SU-DHL-6 (cell line): ENCODE results near the gene TAS1R2.

Experiments used
- H2AFZ ChIP-seq: fragments of 200-600 bp; sonication (generic); 2 replicates; pipeline ENCODE4 v1.6.1; 2014; ENCODE audit warnings: low read depth, mild to moderate bottlenecking, moderate library complexity, mixed read lengths, antibody characterized with exemption, low read length; ENCODE audit not compliant: severe bottlenecking
- H3F3A ChIP-seq: fragments of 200-600 bp; shearing (Covaris generic); 2 replicates; pipeline ENCODE4 v1.6.0; 2016; ENCODE audit warnings: antibody characterized with exemption, mild to moderate bottlenecking; ENCODE audit not compliant: insufficient read depth
- H3K27ac ChIP-seq: fragments of 200-600 bp; sonication (generic); 2 replicates; pipeline ENCODE4 v1.5.1; 2016; ENCODE audit warnings: low read depth, mild to moderate bottlenecking, low read length, moderate library complexity, mixed read lengths
- H3K27me3 ChIP-seq: fragments of 200-600 bp; sonication (generic), shearing (Covaris generic); 2 replicates; pipeline ENCODE4 v1.6.0; 2014; ENCODE audit warnings: mild to moderate bottlenecking, low read length
- H3K36me3 ChIP-seq: fragments of 200-600 bp; sonication (generic); 2 replicates; pipeline ENCODE4 v1.6.1; 2014; ENCODE audit warnings: mild to moderate bottlenecking, low read length, mixed read lengths
- H3K4me2 ChIP-seq: fragments of 300-600, 200-600 bp; shearing (Covaris generic), sonication (generic); 2 replicates; pipeline ENCODE4 v1.6.0; 2014; ENCODE audit warnings: low read length, low read depth, mild to moderate bottlenecking; ENCODE audit not compliant: poor library complexity, severe bottlenecking
- H3K4me3 ChIP-seq: fragments of 200-600 bp; sonication (generic); 2 replicates; pipeline ENCODE4 v1.5.1; 2014; ENCODE audit warnings: antibody characterized with exemption, low read length, mild to moderate bottlenecking, mixed read lengths; ENCODE audit not compliant: insufficient read depth, poor library complexity, severe bottlenecking
- H3K79me2 ChIP-seq: fragments of 200-600 bp; sonication (generic); 2 replicates; pipeline ENCODE4 v1.6.1; 2014; ENCODE audit warnings: mild to moderate bottlenecking, low read length, moderate library complexity; ENCODE audit not compliant: insufficient read depth
- H3K9ac ChIP-seq: fragments of 200-600 bp; sonication (generic); 2 replicates; pipeline ENCODE4 v1.7.0; 2014; ENCODE audit warnings: mild to moderate bottlenecking, low read length
- H3K9me2 ChIP-seq: fragments of 200-600 bp; sonication (generic); replicated peaks from 2 replicates; pipeline ENCODE4 v1.6.1; 2014; ENCODE audit warnings: low read length; ENCODE audit not compliant: insufficient read depth
- H3K9me3 ChIP-seq: fragments of 200-600 bp; sonication (generic); 2 replicates; pipeline ENCODE4 v1.6.1; 2014; ENCODE audit warnings: low read length, mixed read lengths; ENCODE audit not compliant: insufficient read depth
- H4K20me1 ChIP-seq: fragments of 200-600 bp; sonication (generic); 2 replicates; pipeline ENCODE4 v1.6.1; 2014; ENCODE audit warnings: low read depth, mild to moderate bottlenecking, antibody characterized with exemption, low read length, moderate library complexity, mixed read lengths
- EZH2phosphoT487 ChIP-seq: fragments of 200-600 bp; sonication (generic), shearing (Covaris generic); conservative IDR thresholded peaks from 2 replicates; pipeline ENCODE4 v1.6.1; 2018; ENCODE audit warnings: mild to moderate bottlenecking, antibody characterized with exemption, low read length, moderate library complexity, mixed read lengths
- TF ChIP-seq, protein P1 (sequence below): fragments of 200-600 bp; sonication (generic); IDR thresholded peaks from one replicate; pipeline ENCODE4 v1.5.1; 2017; ENCODE audit warnings: antibody characterized with exemption, mild to moderate bottlenecking, low read length, moderate library complexity; ENCODE audit not compliant: insufficient read depth, poor library complexity, severe bottlenecking

TAS1R2 gene

DNA sequence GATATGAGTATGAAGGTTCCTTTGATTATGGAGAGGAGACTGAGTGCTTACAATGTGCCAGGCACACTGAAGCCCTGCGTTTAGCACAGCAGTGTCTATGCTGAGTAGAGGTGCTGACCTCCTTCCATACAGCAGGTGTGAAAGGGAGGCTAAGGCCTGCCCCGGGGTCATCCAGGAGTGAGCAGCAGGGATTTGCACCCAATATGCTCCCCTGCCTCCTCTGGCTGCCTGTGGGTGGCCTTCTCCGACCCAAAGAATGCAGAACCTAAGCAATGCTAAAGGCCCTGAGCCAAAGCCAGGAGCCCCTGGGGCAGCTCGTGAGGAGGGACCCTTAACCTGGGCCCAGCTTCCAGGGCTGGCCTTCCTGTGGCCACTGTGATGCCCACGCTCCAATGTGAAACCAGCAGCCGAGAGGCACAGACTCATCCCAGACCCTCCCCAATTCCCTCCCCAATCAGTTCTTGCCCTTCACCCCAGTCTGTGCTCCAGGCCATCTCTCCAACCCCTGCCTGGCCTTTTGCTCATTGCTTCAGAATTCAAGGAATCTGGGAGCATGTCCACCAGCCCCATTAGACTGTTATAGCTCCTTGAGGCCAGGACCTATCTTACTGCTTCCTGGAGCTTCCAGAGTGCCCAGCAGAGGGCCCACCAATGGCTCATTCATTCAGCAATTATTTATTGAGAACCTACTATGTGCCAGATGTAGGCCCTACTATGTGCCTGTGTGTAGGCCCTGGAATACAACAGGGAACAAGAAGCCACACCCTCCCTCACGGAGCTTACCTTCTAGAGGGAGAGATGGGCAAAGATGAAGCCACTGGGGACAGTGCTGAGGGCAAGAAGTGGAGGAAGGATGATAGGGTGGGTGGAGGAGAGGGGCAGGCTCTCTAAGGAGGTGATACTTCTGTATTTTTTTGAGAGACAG, 53.3 kb downstream of the TAS1R2 start:
- no peak for TF ChIP-seq EZH2phosphoT487
- TF ChIP-seq, protein P1, sequence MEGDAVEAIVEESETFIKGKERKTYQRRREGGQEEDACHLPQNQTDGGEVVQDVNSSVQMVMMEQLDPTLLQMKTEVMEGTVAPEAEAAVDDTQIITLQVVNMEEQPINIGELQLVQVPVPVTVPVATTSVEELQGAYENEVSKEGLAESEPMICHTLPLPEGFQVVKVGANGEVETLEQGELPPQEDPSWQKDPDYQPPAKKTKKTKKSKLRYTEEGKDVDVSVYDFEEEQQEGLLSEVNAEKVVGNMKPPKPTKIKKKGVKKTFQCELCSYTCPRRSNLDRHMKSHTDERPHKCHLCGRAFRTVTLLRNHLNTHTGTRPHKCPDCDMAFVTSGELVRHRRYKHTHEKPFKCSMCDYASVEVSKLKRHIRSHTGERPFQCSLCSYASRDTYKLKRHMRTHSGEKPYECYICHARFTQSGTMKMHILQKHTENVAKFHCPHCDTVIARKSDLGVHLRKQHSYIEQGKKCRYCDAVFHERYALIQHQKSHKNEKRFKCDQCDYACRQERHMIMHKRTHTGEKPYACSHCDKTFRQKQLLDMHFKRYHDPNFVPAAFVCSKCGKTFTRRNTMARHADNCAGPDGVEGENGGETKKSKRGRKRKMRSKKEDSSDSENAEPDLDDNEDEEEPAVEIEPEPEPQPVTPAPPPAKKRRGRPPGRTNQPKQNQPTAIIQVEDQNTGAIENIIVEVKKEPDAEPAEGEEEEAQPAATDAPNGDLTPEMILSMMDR, result no peak
- H3K79me2 ChIP-seq, result no peaks in the 10 kb centered on the region
- H3K9me2 ChIP-seq, result no peaks in the 10 kb centered on the region
- no peak overlapping the region for H3K4me3 ChIP-seq
- H2AFZ ChIP-seq, result no peak overlapping the region
- no peaks in the 10 kb centered on the region for H3K27me3 ChIP-seq
- no peak overlapping the region for H3K4me2 ChIP-seq
- H3K36me3 ChIP-seq, result no peaks in the 10 kb centered on the region
- H3K9me3 ChIP-seq, result no peaks in the 10 kb centered on the region
- H4K20me1 ChIP-seq, result no peaks in the 10 kb centered on the region
- no peak overlapping the region for H3K9ac ChIP-seq
- H3K27ac ChIP-seq, result no peak overlapping the region
- H3F3A ChIP-seq, result no peaks in the 10 kb centered on the region

- H3F3A ChIP-seq, result no peaks in the 10 kb centered on the region
- no peaks in the 10 kb centered on the region for H3K9me3 ChIP-seq
- no peaks in the 10 kb centered on the region for H3K27me3 ChIP-seq
- TF ChIP-seq, protein P1, result no peak
- no peak for TF ChIP-seq EZH2phosphoT487
- no peak overlapping the region for H3K4me2 ChIP-seq
- H4K20me1 ChIP-seq, result no peaks in the 10 kb centered on the region
- H3K9me2 ChIP-seq, result no peaks in the 10 kb centered on the region
- H3K9ac ChIP-seq, result no peak overlapping the region
- no peak overlapping the region for H3K4me3 ChIP-seq
- H2AFZ ChIP-seq, result no peak overlapping the region
- no peaks in the 10 kb centered on the region for H3K79me2 ChIP-seq
- no peak overlapping the region for H3K27ac ChIP-seq
- H3K36me3 ChIP-seq, result no peaks in the 10 kb centered on the region
Observed at GRCh38 chr1:18805150-18805879, 54.1 kb downstream of the TAS1R2 start.

- no peak overlapping the region for H3K27ac ChIP-seq
- no peak overlapping the region for H3K9ac ChIP-seq
- no peak overlapping the region for H3K4me3 ChIP-seq
- H3K79me2 ChIP-seq, result no peaks in the 10 kb centered on the region
- TF ChIP-seq, protein P1, result no peak
- no peak for TF ChIP-seq EZH2phosphoT487
- no peak overlapping the region for H3K4me2 ChIP-seq
- no peaks in the 10 kb centered on the region for H3K27me3 ChIP-seq
- H4K20me1 ChIP-seq, result no peaks in the 10 kb centered on the region
- H3K9me3 ChIP-seq, result no peaks in the 10 kb centered on the region
- no peak overlapping the region for H2AFZ ChIP-seq
- no peaks in the 10 kb centered on the region for H3K9me2 ChIP-seq
- H3K36me3 ChIP-seq, result no peaks in the 10 kb centered on the region
- H3F3A ChIP-seq, result no peaks in the 10 kb centered on the region
Observed at GRCh38 chr1:18803851-18804250, 55.6 kb downstream of the TAS1R2 start.
